ENCODE data around the gene IFI16.

Gene IFI16

GRCh38 chr1:158989424-158989823 is 20.3 kb upstream of the IFI16 start:
- Histone ChIP-seq H3K27me3 (ENCODE audit: insufficient read depth, low read length, poor library complexity) (peaks cover 5% of the 10 kb centered on the region), H3K4me3 (ENCODE audit: low read depth in 1 of 2, low read length in 2 of 2) (no peak overlapping the region), H3K9ac (ENCODE audit: low read depth, low read length) (no peak overlapping the region), H4K20me1 (ENCODE audit: insufficient read depth, low read length) (no peaks in the 10 kb centered on the region), H2AFZ (ENCODE audit: low read depth, low read length) (no peak overlapping the region), H3K79me2 (ENCODE audit: insufficient read depth, low read length) (no peaks in the 10 kb centered on the region), H3K4me1 (ENCODE audit: insufficient read depth, low read length) (no peaks in the 10 kb centered on the region), H3K36me3 (ENCODE audit: insufficient read depth, low read length) (no peaks in the 10 kb centered on the region), H3K9me3 (ENCODE audit: insufficient read depth, low read length, severe bottlenecking) (no peaks in the 10 kb centered on the region), H3K27ac (ENCODE audit: low read length) (no peak overlapping the region), H3K4me2 (ENCODE audit: insufficient read depth, low read length) (no peak overlapping the region)
- ATAC-seq (ENCODE audit: insufficient read depth, low read depth) (no peak), DNase-seq (no peak)
- TF ChIP-seq CTCF (IDR thresholded peaks at IDR 0.05; ENCODE audit: borderline replicate concordance, extremely low read depth, low read length, poor library complexity, severe bottlenecking) = no peak
- no peak for TF ChIP-seq EZH2 (IDR thresholded peaks at IDR 0.05; ENCODE audit: borderline replicate concordance, low read depth, low read length, severe bottlenecking)

- TF ChIP-seq CTCF (IDR thresholded peaks at IDR 0.05; ENCODE audit: borderline replicate concordance, extremely low read depth, low read length, poor library complexity, severe bottlenecking) (no peak), EZH2 (IDR thresholded peaks at IDR 0.05; ENCODE audit: borderline replicate concordance, low read depth, low read length, severe bottlenecking) (no peak)
- ATAC-seq (ENCODE audit: insufficient read depth, low read depth) = no peak
- no peaks in the 10 kb centered on the region for H3K4me1 ChIP-seq (ENCODE audit: insufficient read depth, low read length)
Measured at GRCh38 chr1:158992787-158993312, 16.9 kb upstream of the IFI16 start.

GRCh38 chr1:158996998-158997397 is 12.7 kb upstream of the IFI16 start:
- no peaks in the 10 kb centered on the region for H4K20me1 ChIP-seq (ENCODE audit: insufficient read depth, low read length)
- H3K4me3 ChIP-seq (ENCODE audit: low read depth in 1 of 2, low read length in 2 of 2) = no peak overlapping the region
- H3K9ac ChIP-seq (ENCODE audit: low read depth, low read length) = no peak overlapping the region
- H3K27ac ChIP-seq (ENCODE audit: low read length) = no peak overlapping the region
- no peak for ATAC-seq (ENCODE audit: insufficient read depth, low read depth)
- H3K27me3 ChIP-seq (ENCODE audit: insufficient read depth, low read length, poor library complexity) = no peaks in the 10 kb centered on the region
- no peaks in the 10 kb centered on the region for H3K79me2 ChIP-seq (ENCODE audit: insufficient read depth, low read length)
- no peak for DNase-seq
- H3K36me3 ChIP-seq (ENCODE audit: insufficient read depth, low read length) = no peaks in the 10 kb centered on the region
- peaks cover 6% of the 10 kb centered on the region for H3K4me1 ChIP-seq (ENCODE audit: insufficient read depth, low read length)
- no peaks in the 10 kb centered on the region for H3K9me3 ChIP-seq (ENCODE audit: insufficient read depth, low read length, severe bottlenecking)
- H3K4me2 ChIP-seq (ENCODE audit: insufficient read depth, low read length) = no peak overlapping the region
- TF ChIP-seq CTCF (IDR thresholded peaks at IDR 0.05; ENCODE audit: borderline replicate concordance, extremely low read depth, low read length, poor library complexity, severe bottlenecking) (no peak), EZH2 (IDR thresholded peaks at IDR 0.05; ENCODE audit: borderline replicate concordance, low read depth, low read length, severe bottlenecking) (no peak)
- H2AFZ ChIP-seq (ENCODE audit: low read depth, low read length) = no peak overlapping the region

More at GRCh38 chr1:158992787-158993312, 16.9 kb upstream of the IFI16 start:
- Histone ChIP-seq H3K4me3 (ENCODE audit: low read depth in 1 of 2, low read length in 2 of 2) (no peak overlapping the region), H3K36me3 (ENCODE audit: insufficient read depth, low read length) (no peaks in the 10 kb centered on the region), H3K27ac (ENCODE audit: low read length) (no peak overlapping the region), H3K79me2 (ENCODE audit: insufficient read depth, low read length) (no peaks in the 10 kb centered on the region), H3K9ac (ENCODE audit: low read depth, low read length) (no peak overlapping the region), H3K9me3 (ENCODE audit: insufficient read depth, low read length, severe bottlenecking) (no peaks in the 10 kb centered on the region), H3K4me2 (ENCODE audit: insufficient read depth, low read length) (no peak overlapping the region), H2AFZ (ENCODE audit: low read depth, low read length) (no peak overlapping the region), H3K27me3 (ENCODE audit: insufficient read depth, low read length, poor library complexity) (no peaks in the 10 kb centered on the region), H4K20me1 (ENCODE audit: insufficient read depth, low read length) (no peaks in the 10 kb centered on the region)
- no peak for DNase-seq

Measured in DND-41 (cell line).